Liver (tissue), 3 donors: ENCODE data around the gene KANSL1.

Experiments
- ATF3 ChIP-seq: IDR thresholded peaks from 2 replicates; pipeline ENCODE4 v1.6.1; 2016; ENCODE audit warnings: antibody characterized with exemption
- CTCF ChIP-seq: fragments of 150-350 bp; IDR thresholded peaks from 2 replicates; pipeline ENCODE4 v1.5.1; 2017; ENCODE audit warnings: improper control_type of control experiment, low read depth, low read length; ENCODE audit not compliant: missing input control
- EGR1 ChIP-seq, 2 donors: IDR thresholded peaks; 2 replicates each; pipeline ENCODE4 v1.6.1; 2016 to 2018; ENCODE audit warnings: antibody characterized with exemption in 2 of 2, low read depth in 2 of 2
- FOXA1 ChIP-seq: IDR thresholded peaks from 2 replicates; pipeline ENCODE4 v1.6.1; 2016; ENCODE audit warnings: antibody characterized with exemption
- GABPA ChIP-seq, 2 donors: IDR thresholded peaks in 1 of 2; conservative IDR thresholded peaks in 1 of 2; 2 replicates each; pipeline ENCODE4 v1.6.1; 2016; ENCODE audit warnings: antibody characterized with exemption in 2 of 2, mild to moderate bottlenecking in 1 of 2, moderate library complexity in 1 of 2
- HNF4G ChIP-seq: IDR thresholded peaks from 2 replicates; pipeline ENCODE4 v1.6.1; 2016; ENCODE audit warnings: antibody characterized with exemption
- JUND ChIP-seq, 2 donors: IDR thresholded peaks; 2 replicates each; pipeline ENCODE4 v1.6.1; 2016; ENCODE audit warnings: antibody characterized with exemption in 2 of 2
- MAX ChIP-seq: IDR thresholded peaks from 2 replicates; pipeline ENCODE4 v1.6.1; 2016; ENCODE audit warnings: antibody characterized with exemption
- RAD21 ChIP-seq, 2 donors: IDR thresholded peaks; 2 replicates each; pipeline ENCODE4 v1.6.1; 2016; ENCODE audit warnings: antibody characterized with exemption in 2 of 2, mild to moderate bottlenecking in 2 of 2
- REST ChIP-seq: IDR thresholded peaks from 2 replicates; pipeline ENCODE4 v1.6.1; 2016; ENCODE audit warnings: antibody characterized with exemption, mild to moderate bottlenecking
- SP1 ChIP-seq: IDR thresholded peaks from 2 replicates; pipeline ENCODE4 v1.6.1; 2018; ENCODE audit warnings: antibody characterized with exemption, mild to moderate bottlenecking
- TAF1 ChIP-seq: conservative IDR thresholded peaks from 2 replicates; pipeline ENCODE4 v1.6.1; 2016; ENCODE audit warnings: antibody characterized with exemption, mild to moderate bottlenecking
- YY1 ChIP-seq: IDR thresholded peaks from 2 replicates; pipeline ENCODE4 v1.6.1; 2016; ENCODE audit warnings: antibody characterized with exemption, mild to moderate bottlenecking
- ZBTB33 ChIP-seq: IDR thresholded peaks from 2 replicates; pipeline ENCODE4 v1.6.1; 2016; ENCODE audit warnings: antibody characterized with exemption
- donor health status: healthy.
- donor health status: healthy.

- TF ChIP-seq CTCF: no peak
- no peak for TF ChIP-seq MAX
- TF ChIP-seq SP1: no peak
- TF ChIP-seq ATF3: no peak
- TF ChIP-seq TAF1: no peak
- no peak for TF ChIP-seq RAD21 (IDR thresholded peaks at IDR 0.05)
- no peak for TF ChIP-seq JUND (IDR thresholded peaks at IDR 0.05)
- TF ChIP-seq ZBTB33: no peak
- no peak for TF ChIP-seq REST
- TF ChIP-seq GABPA (IDR thresholded peaks at IDR 0.05 in 1 of 2, conservative IDR thresholded peaks at IDR 0.05 in 1 of 2): no peak
- TF ChIP-seq EGR1 (IDR thresholded peaks at IDR 0.05; ENCODE audit: low read depth in 2 of 2): no peak
- no peak for TF ChIP-seq YY1
- TF ChIP-seq HNF4G: no peak
- no peak for TF ChIP-seq FOXA1
Observed at GRCh38 chr17:46030752-46031151, 162.5 kb downstream of the KANSL1 start.
